NCI-H1105 treated with DMSO at 0.1 percent for 48 hours (cell line): ENCODE data around the gene HBD.
"Not testable (repeated sequence)": the region's sequence is repeated elsewhere in the genome, so short reads cannot be mapped to it uniquely, and the experiment has no call there.

Experiments used
- DNase-seq: peaks from one replicate; lab custom pipeline; 2025; lab: John Stamatoyannopoulos, UW

The HBD gene

GRCh38 chr11:5234381-5234834 is at the start of gene HBD:
Gene HBD (minus strand): TSS chr11:5234483. CDS start chr11:5234433, 50 bp downstream.
- no peak for DNase-seq

- DNase-seq: no peak
These were observed 49.6 kb upstream of the HBD start for GRCh38 chr11:5283882-5284281.

- no peak for DNase-seq
These were observed 48.8 kb upstream of the HBD start for GRCh38 chr11:5283086-5283485.

DNA sequence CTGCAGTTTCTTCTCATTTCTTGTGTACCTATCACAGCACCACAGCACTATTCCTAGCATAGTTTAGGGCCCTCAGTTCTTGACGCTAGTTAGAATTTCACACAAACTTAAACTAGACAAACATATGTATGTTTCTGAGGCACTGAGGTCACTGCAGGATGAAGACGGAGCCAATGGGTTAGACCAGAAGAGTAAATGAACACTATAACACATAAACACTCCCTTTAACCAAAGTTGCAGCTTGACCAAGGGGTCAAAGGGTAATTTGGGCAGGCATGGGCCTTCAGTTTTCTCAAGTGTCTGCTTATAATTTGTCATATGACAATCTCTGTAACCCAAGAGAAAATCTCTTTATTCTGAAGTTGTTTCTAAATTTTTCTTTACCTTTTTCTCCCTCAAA is 48.3 kb upstream of the HBD start:
- no peak for DNase-seq

DNA sequence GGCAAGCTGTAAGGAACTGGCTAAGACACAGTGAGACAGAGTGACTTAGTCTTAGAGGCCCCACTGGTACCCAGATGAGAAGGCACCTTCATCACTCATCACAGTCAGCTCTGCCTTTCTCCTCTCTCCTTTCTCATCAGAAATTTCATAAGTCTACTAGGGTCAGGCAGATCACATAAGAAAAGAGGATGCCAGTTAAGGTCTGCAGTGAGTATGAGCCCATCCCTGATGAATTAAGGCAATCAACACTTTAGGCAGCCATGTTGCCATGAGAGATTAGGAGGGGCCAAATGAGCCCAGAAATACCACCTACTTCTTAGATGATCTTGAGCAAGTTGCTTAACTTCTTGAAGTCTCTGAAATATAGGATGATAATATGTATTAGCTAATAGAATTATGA is 47.3 kb upstream of the HBD start:
- no peak for DNase-seq

GRCh38 chr11:5280582-5281102 is 46.4 kb upstream of the HBD start:
- no peak for DNase-seq

DNA sequence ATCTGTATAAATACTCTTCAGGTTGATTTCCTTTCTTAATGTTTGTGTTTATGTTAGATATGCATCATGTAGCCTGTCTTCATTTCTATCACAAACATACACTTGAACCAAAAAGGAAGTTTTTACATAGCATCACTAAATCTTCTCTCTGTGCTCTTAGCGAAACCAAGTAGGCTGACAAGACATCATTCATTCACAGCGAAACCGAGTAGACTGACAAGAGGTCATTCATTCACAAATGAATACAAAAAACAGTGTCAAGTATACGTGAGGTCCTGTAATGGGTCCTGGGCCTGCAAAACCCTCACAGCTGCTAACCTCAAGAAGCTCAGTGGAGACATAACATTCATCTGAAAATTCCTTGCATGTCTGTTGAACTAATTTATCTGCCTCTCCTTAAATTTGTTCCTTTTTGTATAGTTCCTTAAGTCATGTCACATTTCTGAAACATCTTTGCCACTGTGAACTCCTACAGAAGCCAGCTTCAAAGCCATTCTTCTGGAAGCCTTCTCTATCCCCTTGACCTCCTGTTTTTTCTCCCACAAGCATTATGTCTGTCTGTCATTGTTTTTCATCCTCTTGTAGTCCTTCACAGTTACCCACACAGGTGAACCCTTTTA is 45.3 kb upstream of the HBD start:
- no peak for DNase-seq

DNA sequence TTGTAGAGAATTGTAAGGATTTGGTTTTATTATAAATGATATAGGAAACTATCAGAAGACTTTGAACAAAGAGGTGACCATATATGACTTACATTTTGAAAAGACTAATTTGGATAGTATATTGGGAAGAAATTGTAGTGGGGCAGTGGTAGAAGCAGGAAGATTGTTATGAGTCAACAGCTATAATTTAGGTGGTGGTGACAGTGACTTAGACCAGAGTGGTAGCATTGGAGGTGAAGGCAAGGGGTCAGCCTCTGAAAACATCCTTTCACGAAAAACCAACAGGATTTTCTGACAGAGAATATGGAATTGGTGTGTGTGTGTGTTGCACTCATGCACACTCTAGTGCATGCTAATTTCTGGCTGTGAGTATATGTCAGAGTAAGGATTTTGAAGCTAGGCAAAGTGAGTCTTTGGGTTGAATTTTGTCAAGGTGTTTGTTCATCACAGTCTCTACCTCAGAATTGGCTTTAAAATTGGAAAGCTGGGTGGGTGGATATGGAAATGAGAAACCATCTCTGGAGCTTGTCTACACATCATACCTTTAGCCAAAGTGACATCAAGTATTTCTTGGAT is 43.6 kb upstream of the HBD start:
- no peak for DNase-seq

- DNase-seq: no peak
These were observed 42.4 kb upstream of the HBD start for GRCh38 chr11:5276697-5277096.

- DNase-seq: no peak
These were observed 41.3 kb upstream of the HBD start for GRCh38 chr11:5275369-5276110.

DNA sequence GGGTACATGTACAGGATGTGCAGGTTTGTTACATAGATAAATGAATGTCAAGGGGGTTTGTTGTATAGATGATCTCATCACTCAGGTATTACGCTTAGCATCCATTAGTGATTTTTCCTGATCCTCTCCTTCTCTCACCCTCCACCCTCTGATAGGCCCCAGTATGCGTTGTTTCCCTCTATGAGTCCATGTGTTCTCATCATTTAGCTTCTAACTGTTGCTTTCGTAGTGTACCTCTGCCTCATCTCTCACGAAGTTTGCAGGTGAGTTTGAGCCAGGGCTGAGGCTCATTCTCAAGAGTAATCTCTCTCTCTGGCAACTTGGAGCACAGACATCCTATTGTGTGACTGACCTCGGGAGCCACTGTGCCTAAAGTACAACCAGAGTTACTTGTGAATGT is 40.1 kb upstream of the HBD start:
- DNase-seq: no peak

- DNase-seq: no peak
These were observed 38.2 kb upstream of the HBD start for GRCh38 chr11:5272395-5273017.

- no peak for DNase-seq
These were observed 35.4 kb upstream of the HBD start, which contains the start of gene HBE1 for GRCh38 chr11:5269715-5270147. Gene HBE1 (minus strand): TSS chr11:5269945. CDS start chr11:5269890, 55 bp downstream.

DNA sequence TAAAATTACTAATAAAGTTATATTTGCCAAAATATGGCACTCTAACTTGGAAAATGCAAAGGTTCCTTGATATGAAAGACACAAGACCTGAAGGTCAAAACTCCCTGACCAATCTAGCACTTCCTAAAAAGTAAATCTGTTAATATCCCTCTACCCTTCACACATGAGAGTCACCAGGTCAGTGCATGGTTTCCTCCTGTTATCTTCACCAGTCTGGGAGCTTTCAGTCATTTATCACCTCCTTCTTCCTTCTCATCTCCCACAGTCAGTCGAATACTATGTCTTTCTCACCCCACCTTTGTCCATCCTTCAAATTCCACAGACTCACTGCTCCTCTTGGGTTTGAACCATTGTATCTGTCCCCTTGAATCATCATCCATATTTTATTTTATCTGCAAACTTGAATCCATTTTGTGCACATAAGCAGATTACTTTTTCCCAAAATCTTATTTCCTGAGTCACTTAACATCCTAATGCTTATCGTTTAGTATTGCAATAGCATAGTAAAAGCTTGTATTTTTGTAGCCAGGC is 32.8 kb upstream of the HBD start:
- DNase-seq: no peak

GRCh38 chr11:5266609-5267008 is 32.3 kb upstream of the HBD start:
- DNase-seq: no peak

- DNase-seq: no peak
These were observed 31.5 kb upstream of the HBD start for GRCh38 chr11:5265832-5266231.

DNA sequence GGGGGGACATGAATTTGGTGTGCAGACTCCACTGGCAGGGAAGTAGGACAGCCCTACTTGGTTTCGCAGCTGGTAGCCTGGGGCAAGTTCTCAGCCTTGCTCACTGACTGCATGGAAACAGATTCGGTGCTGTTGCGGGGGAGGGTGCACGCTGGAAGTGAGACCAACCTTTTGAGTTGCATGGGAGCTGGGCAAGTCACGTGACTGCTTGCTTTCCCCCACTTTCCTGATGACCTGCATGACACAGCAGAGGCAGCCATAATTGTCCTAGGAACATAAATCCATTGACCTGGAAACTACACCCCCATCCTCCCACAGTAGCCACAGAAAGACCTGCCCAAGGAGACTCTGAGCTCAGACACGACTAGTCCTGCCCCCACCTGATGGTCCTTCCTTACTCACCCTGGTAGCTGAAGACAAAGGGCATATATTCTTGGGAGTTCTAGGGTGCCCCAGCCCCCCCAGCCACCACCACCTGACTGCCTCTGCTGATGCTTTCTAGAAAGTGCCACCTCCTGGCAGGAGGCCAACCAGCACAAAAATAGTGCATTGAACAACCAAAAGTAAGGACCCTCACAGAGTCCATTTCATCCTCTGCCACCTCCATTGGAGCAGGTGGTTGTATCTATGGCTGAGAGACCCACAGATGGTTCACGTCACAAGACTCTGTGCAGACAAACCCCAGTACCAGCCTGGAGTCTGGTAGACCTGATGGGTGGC is 24.4 kb upstream of the HBD start:
- no peak for DNase-seq

DNA sequence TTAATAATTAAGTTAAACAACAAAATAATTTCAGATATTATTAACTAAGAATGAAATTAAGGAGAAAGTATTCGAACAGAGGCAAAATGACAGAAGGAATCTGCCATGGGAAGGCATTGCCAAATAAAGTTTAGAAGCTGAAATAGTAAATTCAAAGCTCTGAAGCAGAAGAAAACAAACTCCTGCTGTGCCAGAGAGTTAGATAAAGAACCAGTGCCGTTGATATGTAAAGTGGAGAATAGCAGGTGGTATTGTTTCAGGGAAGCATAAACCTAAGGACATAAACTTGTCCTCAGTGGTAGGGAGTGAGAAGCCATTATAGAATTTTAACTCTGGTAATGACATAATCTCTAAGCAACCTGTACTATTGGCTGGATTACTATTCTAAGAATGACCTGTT is 23.0 kb upstream of the HBD start:
- DNase-seq: no peak

- not testable (repeated sequence) for DNase-seq
These were observed 20.5 kb upstream of the HBD start, which contains the start of gene HBG2 for GRCh38 chr11:5254646-5255413. Gene HBG2 (minus strand): TSS chr11:5254781. CDS start chr11:5254728, 53 bp downstream.

- DNase-seq: not testable (repeated sequence)
These were observed 19.7 kb upstream of the HBD start for GRCh38 chr11:5254023-5254422.

GRCh38 chr11:5253440-5253839 is 19.2 kb upstream of the HBD start:
- DNase-seq: not testable (repeated sequence)
